HL-60 (cell line): ENCODE measurements around the gene FGA.

ENCODE experiments used
- DNase-seq, 2 experiments: peaks; one replicate each; pipeline ENCODE4 v3.0.0-alpha.2; 2010 to 2020; ENCODE audit warnings: low read depth in 1 of 2, low spot score in 1 of 2
- H3K27ac ChIP-seq: fragments of 250-450 bp; sonication (Bioruptor Pico); replicated peaks from 2 replicates; pipeline ENCODE4 v1.5.1; 2020; ENCODE audit warnings: mild to moderate bottlenecking, moderate library complexity
- H3K27me3 ChIP-seq: fragments of 250-450 bp; sonication (Bioruptor Pico); 2 replicates; pipeline ENCODE4 v1.5.1; 2021; ENCODE audit warnings: mild to moderate bottlenecking, moderate library complexity; ENCODE audit not compliant: insufficient read depth, poor library complexity, severe bottlenecking
- H3K4me3 ChIP-seq: replicated peaks from 2 replicates; pipeline ENCODE4 v1.5.1; 2011; ENCODE audit warnings: mild to moderate bottlenecking, control low read depth, low read length; ENCODE audit not compliant: insufficient read depth
- CTCF ChIP-seq: IDR thresholded peaks from one replicate; pipeline ENCODE4 v1.5.1; 2011; ENCODE audit warnings: low read length, control low read depth, inconsistent platforms; ENCODE audit not compliant: insufficient read depth
- GABPA ChIP-seq: IDR thresholded peaks from 2 replicates; pipeline ENCODE4 v1.6.1; 2012; ENCODE audit warnings: low read depth
- POLR2AphosphoS5 ChIP-seq: IDR thresholded peaks from 2 replicates; pipeline ENCODE4 v1.6.1; 2012; ENCODE audit warnings: low read depth
- REST ChIP-seq: IDR thresholded peaks from 2 replicates; pipeline ENCODE4 v1.6.1; 2012; ENCODE audit warnings: low read depth; ENCODE audit not compliant: insufficient replicate concordance
- SPI1 ChIP-seq: IDR thresholded peaks from 2 replicates; pipeline ENCODE4 v1.6.1; 2012; ENCODE audit warnings: low read depth, mild to moderate bottlenecking, borderline replicate concordance

Gene FGA

GRCh38 chr4:154545689-154546088 is 44.9 kb downstream of the FGA start:
- Histone ChIP-seq H3K27ac (no peak overlapping the region), H3K27me3 (no peaks in the 10 kb centered on the region), H3K4me3 (no peak overlapping the region)
- no peak for TF ChIP-seq CTCF
- TF ChIP-seq GABPA: no peak
- TF ChIP-seq POLR2AphosphoS5: no peak
- TF ChIP-seq REST: no peak
- TF ChIP-seq SPI1: no peak
- DNase-seq: no peak

- no peak for DNase-seq
- no peak overlapping the region for H3K27ac ChIP-seq
- H3K27me3 ChIP-seq: no peaks in the 10 kb centered on the region
- H3K4me3 ChIP-seq: no peak overlapping the region
- no peak for TF ChIP-seq SPI1
- no peak for TF ChIP-seq REST
- TF ChIP-seq POLR2AphosphoS5: no peak
- TF ChIP-seq CTCF: no peak
- TF ChIP-seq GABPA: no peak
Observed at GRCh38 chr4:154542271-154542879, 48.2 kb downstream of the FGA start.
